HepG2 (cell line): ENCODE data around the gene TMEM95. TPM values are rescaled to one million over a fixed set of nuclear protein-coding genes. Genes with fewer than 3 reads are reported as not detected.

Source experiments
- AKAP8 ChIP-seq: sonication (generic); formaldehyde crosslinking; IDR thresholded peaks from 2 replicates; pipeline ENCODE4 v1.5.1; 2020; ENCODE audit warnings: mild to moderate bottlenecking, missing genetic modification reagents
- CBFB ChIP-seq: sonication (generic); formaldehyde crosslinking; IDR thresholded peaks from 2 replicates; pipeline ENCODE4 v1.4.0; 2020; ENCODE audit warnings: missing genetic modification reagents
- CBX5 ChIP-seq: sonication (generic); formaldehyde crosslinking; IDR thresholded peaks from 2 replicates; pipeline ENCODE4 v1.4.0; 2020; ENCODE audit warnings: missing genetic modification reagents, borderline replicate concordance
- ELF3 ChIP-seq: IDR thresholded peaks from 2 replicates; pipeline ENCODE4 v1.6.1; 2016; ENCODE audit warnings: missing genetic modification reagents, missing compliant biosample characterization
- KAT2B ChIP-seq: fragments of 150-350 bp; IDR thresholded peaks from 2 replicates; pipeline ENCODE4 v1.6.1; 2014; ENCODE audit warnings: low read depth, low read length, borderline replicate concordance
- MXI1 ChIP-seq: IDR thresholded peaks from 3 replicates; pipeline ENCODE4 v1.6.1; 2012; ENCODE audit warnings: low read depth, low read length, inconsistent platforms, borderline replicate concordance
- PAF1 ChIP-seq: IDR thresholded peaks from 2 replicates; pipeline ENCODE4 v1.6.1; 2016; ENCODE audit warnings: missing genetic modification reagents, missing compliant biosample characterization
- RXRA ChIP-seq: sonication (generic); formaldehyde crosslinking; IDR thresholded peaks from 2 replicates; pipeline ENCODE4 v1.5.1; 2020; ENCODE audit warnings: missing genetic modification reagents
- SMAD1 ChIP-seq: sonication (generic); formaldehyde crosslinking; IDR thresholded peaks from 2 replicates; pipeline ENCODE4 v1.4.0; 2020; ENCODE audit warnings: missing genetic modification reagents, low read depth, mild to moderate bottlenecking, borderline replicate concordance
- STAG1 ChIP-seq: sonication (generic); formaldehyde crosslinking; IDR thresholded peaks from 2 replicates; pipeline ENCODE4 v1.4.0; 2020; ENCODE audit warnings: missing genetic modification reagents
- ZBTB42 ChIP-seq: sonication (generic); formaldehyde crosslinking; IDR thresholded peaks from 2 replicates; pipeline ENCODE4 v1.5.0; 2020; ENCODE audit warnings: mild to moderate bottlenecking, missing genetic modification reagents
- ZMYM3 ChIP-seq: sonication (generic); formaldehyde crosslinking; IDR thresholded peaks from 2 replicates; pipeline ENCODE4 v1.5.1; 2020; ENCODE audit warnings: mild to moderate bottlenecking, missing genetic modification reagents
- ZNF251 ChIP-seq: sonication (generic); formaldehyde crosslinking; IDR thresholded peaks from 2 replicates; pipeline ENCODE4 v1.9.0; 2021; ENCODE audit warnings: mild to moderate bottlenecking, missing genetic modification reagents
- ZNF318 ChIP-seq: sonication (generic); formaldehyde crosslinking; IDR thresholded peaks from 2 replicates; pipeline ENCODE4 v1.4.0; 2020; ENCODE audit warnings: mild to moderate bottlenecking, missing genetic modification reagents
- ZNF674 ChIP-seq: sonication (generic); formaldehyde crosslinking; IDR thresholded peaks from 2 replicates; pipeline ENCODE4 v1.5.0; 2020; ENCODE audit warnings: low read depth, mild to moderate bottlenecking, missing genetic modification reagents
- ZNF850 ChIP-seq: sonication (generic); formaldehyde crosslinking; conservative IDR thresholded peaks from 2 replicates; pipeline ENCODE4 v1.9.0; 2021; ENCODE audit warnings: mild to moderate bottlenecking, missing genetic modification reagents
- ZNF883 ChIP-seq: sonication (generic); formaldehyde crosslinking; IDR thresholded peaks from 2 replicates; pipeline ENCODE4 v1.5.1; 2020; ENCODE audit warnings: mild to moderate bottlenecking, missing genetic modification reagents; ENCODE audit errors: not compliant biosample characterization
- polyA plus RNA-seq, 8 experiments: library from polyadenylated mRNA; depleted of rRNA in 3 of 8; stranded (reverse) in 7 of 8; unstranded in 1 of 8; fragments of >200 nt; fragmentation: Illumina TruSeq in 4 of 8; extraction: Trizol in 4 of 8; gene quantifications; 2 replicates each; pipeline versions ENCODE4 v1.2.1 to v1.2.3, GENCODE V29; 2011 to 2016; ENCODE audit warnings: low read depth in 4 of 8, missing spikeins in 1 of 8, mixed read lengths in 1 of 8; ENCODE audit not compliant: insufficient read depth in 1 of 8
- total RNA-seq, 5 experiments: library from RNA; depleted of rRNA; stranded (reverse); fragments of >200 nt; fragmentation: Illumina TruSeq; extraction: Trizol; gene quantifications; 2 replicates each; pipeline ENCODE4 v1.2.3, GENCODE V29; 2016; ENCODE audit warnings: low read depth in 1 of 5
- TF ChIP-seq, protein P1 (sequence below): IDR thresholded peaks from 2 replicates; pipeline ENCODE4 v1.6.1; 2016; ENCODE audit warnings: missing genetic modification reagents, missing compliant biosample characterization
- TF ChIP-seq, protein P2 (sequence below): sonication (generic); formaldehyde crosslinking; IDR thresholded peaks from 2 replicates; pipeline ENCODE4 v1.4.0; 2020; ENCODE audit warnings: missing genetic modification reagents
- TF ChIP-seq, protein P3 (sequence below): sonication (generic); formaldehyde crosslinking; IDR thresholded peaks from 2 replicates; pipeline ENCODE4 v1.8.1; 2023; ENCODE audit warnings: missing genetic modification reagents, inconsistent platforms, borderline replicate concordance

Gene TMEM95
- total and polyA plus RNA-seq, 2 of the 13 experiments (the other 11 are each of a cell fraction or from before 2014, with no cell fraction given), result not detected

GRCh38 chr17:7356072-7356549 is 1.2 kb downstream of the TMEM95 start (continued):
- no peak for TF ChIP-seq ZBTB42 (CRISPR knock-in tag)
- TF ChIP-seq ZNF850 (CRISPR knock-in tag), result no peak
- TF ChIP-seq STAG1 (CRISPR knock-in tag), result peak; percentile 95
- TF ChIP-seq, protein P1, sequence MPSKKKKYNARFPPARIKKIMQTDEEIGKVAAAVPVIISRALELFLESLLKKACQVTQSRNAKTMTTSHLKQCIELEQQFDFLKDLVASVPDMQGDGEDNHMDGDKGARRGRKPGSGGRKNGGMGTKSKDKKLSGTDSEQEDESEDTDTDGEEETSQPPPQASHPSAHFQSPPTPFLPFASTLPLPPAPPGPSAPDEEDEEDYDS (CRISPR knock-in tag), result no peak
- peak; percentile 54; the same call in 1 of the 2 replicates for TF ChIP-seq RXRA (CRISPR knock-in tag)
- TF ChIP-seq ELF3, result peak; percentile 66; the same call in 1 of the 2 replicates
- TF ChIP-seq PAF1 (CRISPR knock-in tag), result no peak
- TF ChIP-seq AKAP8 (CRISPR knock-in tag), result peak; percentile 35; the same call in 1 of the 2 replicates
- TF ChIP-seq, protein P2, sequence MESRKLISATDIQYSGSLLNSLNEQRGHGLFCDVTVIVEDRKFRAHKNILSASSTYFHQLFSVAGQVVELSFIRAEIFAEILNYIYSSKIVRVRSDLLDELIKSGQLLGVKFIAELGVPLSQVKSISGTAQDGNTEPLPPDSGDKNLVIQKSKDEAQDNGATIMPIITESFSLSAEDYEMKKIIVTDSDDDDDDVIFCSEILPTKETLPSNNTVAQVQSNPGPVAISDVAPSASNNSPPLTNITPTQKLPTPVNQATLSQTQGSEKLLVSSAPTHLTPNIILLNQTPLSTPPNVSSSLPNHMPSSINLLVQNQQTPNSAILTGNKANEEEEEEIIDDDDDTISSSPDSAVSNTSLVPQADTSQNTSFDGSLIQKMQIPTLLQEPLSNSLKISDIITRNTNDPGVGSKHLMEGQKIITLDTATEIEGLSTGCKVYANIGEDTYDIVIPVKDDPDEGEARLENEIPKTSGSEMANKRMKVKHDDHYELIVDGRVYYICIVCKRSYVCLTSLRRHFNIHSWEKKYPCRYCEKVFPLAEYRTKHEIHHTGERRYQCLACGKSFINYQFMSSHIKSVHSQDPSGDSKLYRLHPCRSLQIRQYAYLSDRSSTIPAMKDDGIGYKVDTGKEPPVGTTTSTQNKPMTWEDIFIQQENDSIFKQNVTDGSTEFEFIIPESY, result peak; percentile 34; the same call in 1 of the 2 replicates
- no peak for TF ChIP-seq KAT2B
- TF ChIP-seq ZNF674 (CRISPR knock-in tag), result no peak
- TF ChIP-seq, protein P3, sequence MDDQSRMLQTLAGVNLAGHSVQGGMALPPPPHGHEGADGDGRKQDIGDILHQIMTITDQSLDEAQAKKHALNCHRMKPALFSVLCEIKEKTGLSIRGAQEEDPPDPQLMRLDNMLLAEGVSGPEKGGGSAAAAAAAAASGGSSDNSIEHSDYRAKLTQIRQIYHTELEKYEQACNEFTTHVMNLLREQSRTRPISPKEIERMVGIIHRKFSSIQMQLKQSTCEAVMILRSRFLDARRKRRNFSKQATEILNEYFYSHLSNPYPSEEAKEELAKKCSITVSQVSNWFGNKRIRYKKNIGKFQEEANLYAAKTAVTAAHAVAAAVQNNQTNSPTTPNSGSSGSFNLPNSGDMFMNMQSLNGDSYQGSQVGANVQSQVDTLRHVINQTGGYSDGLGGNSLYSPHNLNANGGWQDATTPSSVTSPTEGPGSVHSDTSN (CRISPR knock-in tag), result no peak
- peak; percentile 45; the same call in 1 of the 2 replicates for TF ChIP-seq CBX5 (CRISPR knock-in tag)
- no peak for TF ChIP-seq SMAD1 (CRISPR knock-in tag)
- TF ChIP-seq CBFB (CRISPR knock-in tag), result peak; percentile 61; the same call in 1 of the 2 replicates
- TF ChIP-seq ZNF251, result no peak
- TF ChIP-seq ZNF883 (CRISPR knock-in tag), result no peak
- no peak for TF ChIP-seq ZNF318 (CRISPR knock-in tag)
- peak; percentile 53; the same call in 1 of the 3 replicates for TF ChIP-seq MXI1
- TF ChIP-seq ZMYM3 (CRISPR knock-in tag), result no peak
